GM23338 (cell line): ENCODE data around the gene SLC26A6. TPM values are rescaled to one million over a fixed set of nuclear protein-coding genes. Genes with fewer than 3 reads are reported as not detected.
A peak's percentile ranks its signal among the peaks of the same experiment; 100 is the strongest.

ENCODE experiments used
- ATAC-seq: fragments of 200-7000 bp; cut with Tn5 transposase; 3 replicates; pipeline ENCODE4 v1.9.1; 2020
- DNase-seq: peaks from one replicate; pipeline ENCODE4 v3.0.0-alpha.2; 2015; ENCODE audit warnings: low spot score
- H2AFZ ChIP-seq: fragments of 200-600 bp; sonication (generic); 2 replicates; pipeline ENCODE4 v1.8.0; 2016; ENCODE audit warnings: antibody characterized with exemption, mild to moderate bottlenecking, moderate library complexity
- H3F3A ChIP-seq: fragments of 200-600 bp; sonication (generic); replicated peaks from 2 replicates; pipeline ENCODE4 v1.8.0; 2017; ENCODE audit warnings: antibody characterized with exemption, mixed run types, low read depth
- H3K27ac ChIP-seq: fragments of 200-600 bp; sonication (generic); 2 replicates; pipeline ENCODE4 v1.6.1; 2016; ENCODE audit warnings: low read depth
- H3K27me3 ChIP-seq: fragments of 200-600 bp; sonication (generic); 2 replicates; pipeline ENCODE4 v1.8.0; 2016; ENCODE audit warnings: mild to moderate bottlenecking, mixed run types, moderate library complexity; ENCODE audit not compliant: insufficient read depth
- H3K36me3 ChIP-seq: fragments of 200-600 bp; sonication (generic); 2 replicates; pipeline ENCODE4 v1.8.0; 2016; ENCODE audit warnings: mild to moderate bottlenecking; ENCODE audit not compliant: insufficient read depth
- H3K4me1 ChIP-seq: fragments of 200-600 bp; sonication (generic); 2 replicates; pipeline ENCODE4 v1.8.0; 2016; ENCODE audit warnings: mild to moderate bottlenecking, moderate library complexity; ENCODE audit not compliant: insufficient read depth
- H3K4me2 ChIP-seq: fragments of 200-600 bp; sonication (generic); 2 replicates; pipeline ENCODE4 v1.7.1; 2017; ENCODE audit warnings: mixed run types
- H3K4me3 ChIP-seq: fragments of 200-600 bp; sonication (generic); 2 replicates; pipeline ENCODE4 v1.6.1; 2016; ENCODE audit warnings: mixed run types
- H3K79me2 ChIP-seq: fragments of 200-600 bp; sonication (generic); replicated peaks from 2 replicates; pipeline ENCODE4 v1.8.0; 2017; ENCODE audit warnings: mild to moderate bottlenecking; ENCODE audit not compliant: insufficient read depth
- H3K9me2 ChIP-seq: fragments of 200-600 bp; sonication (generic); 2 replicates; pipeline ENCODE4 v1.8.0; 2017; ENCODE audit not compliant: insufficient read depth
- H4K20me1 ChIP-seq: fragments of 200-600 bp; sonication (generic); replicated peaks from 2 replicates; pipeline ENCODE4 v1.8.0; 2017; ENCODE audit warnings: mild to moderate bottlenecking; ENCODE audit not compliant: insufficient read depth
- H3K27ac Mint-ChIP-seq: 2 replicates; pipeline ENCODE4 v1.8.0; 2020; ENCODE audit warnings: inconsistent platforms, mild to moderate bottlenecking, moderate library complexity, mixed read lengths
- H3K27me3 Mint-ChIP-seq: 3 replicates; pipeline ENCODE4 v1.8.0; 2022; ENCODE audit warnings: low read depth, mild to moderate bottlenecking, moderate library complexity, mixed read lengths, inconsistent platforms; ENCODE audit not compliant: insufficient read depth, poor library complexity
- H3K36me3 Mint-ChIP-seq: 3 replicates; pipeline ENCODE4 v1.8.0; 2021; ENCODE audit warnings: low read depth, mild to moderate bottlenecking, inconsistent platforms, moderate library complexity, mixed read lengths
- H3K4me1 Mint-ChIP-seq: 3 replicates; pipeline ENCODE4 v1.8.0; 2020; ENCODE audit warnings: mild to moderate bottlenecking, inconsistent platforms, mixed read lengths
- H3K4me3 Mint-ChIP-seq: 3 replicates; pipeline ENCODE4 v1.8.0; 2021; ENCODE audit warnings: moderate library complexity, mild to moderate bottlenecking, inconsistent platforms, mixed read lengths
- H3K9me3 Mint-ChIP-seq: 3 replicates; pipeline ENCODE4 v1.8.0; 2020; ENCODE audit warnings: moderate library complexity, mild to moderate bottlenecking, inconsistent platforms, mixed read lengths
- CREB1 ChIP-seq: fragments of 250-450 bp; sonication (Bioruptor Pico); IDR thresholded peaks from 2 replicates; pipeline ENCODE4 v1.5.0; 2020; ENCODE audit warnings: low read depth, mild to moderate bottlenecking, moderate library complexity
- CTCF ChIP-seq, 2 experiments: fragments of 200-600 bp in 1 of 2; sonication (generic) in 1 of 2; conservative IDR thresholded peaks; 2 replicates each; pipeline versions ENCODE4 v1.5.1 to v1.6.1; 2016 to 2017; ENCODE audit warnings: antibody characterized with exemption in 2 of 2, low read depth in 2 of 2, mild to moderate bottlenecking in 2 of 2, moderate library complexity in 1 of 2
- EZH2 ChIP-seq: fragments of 200-600 bp; sonication (generic); IDR thresholded peaks from one replicate; pipeline ENCODE4 v1.8.0; 2017; ENCODE audit warnings: antibody characterized with exemption, mild to moderate bottlenecking, low read depth; ENCODE audit not compliant: unreplicated experiment
- EZH2phosphoT487 ChIP-seq: fragments of 200-600 bp; sonication (generic); IDR thresholded peaks from one replicate; pipeline ENCODE4 v1.8.1; 2018; ENCODE audit warnings: antibody characterized with exemption; ENCODE audit not compliant: unreplicated experiment
- JUNB ChIP-seq: IDR thresholded peaks from one replicate; pipeline ENCODE4 v1.6.1; 2016; ENCODE audit warnings: antibody characterized with exemption; ENCODE audit not compliant: unreplicated experiment
- NANOG ChIP-seq: IDR thresholded peaks from 2 replicates; pipeline ENCODE4 v1.6.1; 2016; ENCODE audit warnings: antibody characterized with exemption, borderline replicate concordance
- POLR2AphosphoS5 ChIP-seq: IDR thresholded peaks from 2 replicates; pipeline ENCODE4 v1.6.1; 2016; ENCODE audit warnings: antibody characterized with exemption, low read depth
- polyA plus RNA-seq: library from polyadenylated mRNA; unstranded; fragments of >200 nt; fragmentation: Nextera tagmentation; extraction: Ambion mirVana; gene quantifications from 2 replicates; pipeline ENCODE4 v1.2.1, GENCODE V29; 2016
- total RNA-seq: library from RNA; depleted of rRNA; stranded (reverse); fragments of >200 nt; shearing (Covaris generic); gene quantifications from 2 replicates; pipeline ENCODE4 v1.2.3, GENCODE V29; 2014
- TF ChIP-seq, protein P1 (sequence below): IDR thresholded peaks from 2 replicates; pipeline ENCODE4 v1.6.1; 2016; ENCODE audit warnings: antibody characterized with exemption

The SLC26A6 gene
- total and polyA plus RNA-seq, 2 experiments from 2014 or later: 34.3 to 96.4 TPM

DNA sequence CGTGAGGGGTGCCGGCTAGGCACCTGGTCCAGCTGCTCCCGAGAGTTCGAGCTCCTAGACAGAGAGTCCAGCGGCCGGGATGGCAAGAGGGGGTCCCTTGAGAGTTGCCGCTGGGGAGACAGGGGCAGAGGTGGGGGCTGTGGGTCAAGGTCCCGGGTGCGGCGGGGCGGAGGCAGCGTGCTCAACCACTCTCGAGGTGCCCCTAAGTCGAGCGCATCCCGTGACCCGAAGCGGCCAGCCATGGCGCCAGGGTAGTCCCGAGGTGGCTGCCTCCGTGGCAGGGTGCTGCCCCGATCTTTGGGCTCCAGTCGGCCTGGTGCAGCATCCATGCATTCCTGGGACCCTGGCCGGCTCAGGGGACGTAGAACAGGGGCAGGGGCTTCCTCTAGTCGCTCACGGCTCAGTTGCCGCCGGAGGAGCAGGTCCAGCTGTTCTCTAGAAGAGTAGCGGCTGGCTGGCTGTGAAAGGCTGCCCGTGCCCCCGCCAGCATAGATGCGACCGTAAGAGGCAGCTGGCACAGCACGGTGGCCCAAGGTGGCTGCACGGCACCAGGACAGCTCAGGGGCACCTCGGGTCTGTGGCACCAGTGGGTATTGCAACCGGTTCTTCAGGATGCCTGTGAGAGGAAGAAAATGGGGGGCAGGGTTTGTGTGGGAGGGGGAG, 4.8 kb upstream of the SLC26A6 start (continued):
- no peak for TF ChIP-seq EZH2
- TF ChIP-seq, protein P1, sequence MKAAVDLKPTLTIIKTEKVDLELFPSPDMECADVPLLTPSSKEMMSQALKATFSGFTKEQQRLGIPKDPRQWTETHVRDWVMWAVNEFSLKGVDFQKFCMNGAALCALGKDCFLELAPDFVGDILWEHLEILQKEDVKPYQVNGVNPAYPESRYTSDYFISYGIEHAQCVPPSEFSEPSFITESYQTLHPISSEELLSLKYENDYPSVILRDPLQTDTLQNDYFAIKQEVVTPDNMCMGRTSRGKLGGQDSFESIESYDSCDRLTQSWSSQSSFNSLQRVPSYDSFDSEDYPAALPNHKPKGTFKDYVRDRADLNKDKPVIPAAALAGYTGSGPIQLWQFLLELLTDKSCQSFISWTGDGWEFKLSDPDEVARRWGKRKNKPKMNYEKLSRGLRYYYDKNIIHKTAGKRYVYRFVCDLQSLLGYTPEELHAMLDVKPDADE: no peak
- no peak for TF ChIP-seq JUNB
- TF ChIP-seq CREB1: no peak
- TF ChIP-seq CTCF (conservative IDR thresholded peaks at IDR 0.05; ENCODE audit: low read depth in 2 of 2): no peak
- TF ChIP-seq POLR2AphosphoS5: no peak
- no peak for TF ChIP-seq EZH2phosphoT487
- TF ChIP-seq NANOG: no peak

GRCh38 chr3:48637305-48637704, 2.0 kb upstream of the SLC26A6 start:
- H3K79me2 ChIP-seq: peaks cover 10% of the 10 kb centered on the region
- no peaks in the 10 kb centered on the region for H3K9me2 ChIP-seq
- H2AFZ ChIP-seq: no peak overlapping the region
- Mint-ChIP-seq H3K4me3 (peak overlapping the region; percentile 89), H3K4me1 (peaks cover 33% of the 10 kb centered on the region), H3K9me3 (no peaks in the 10 kb centered on the region), H3K27ac (peak overlapping the region; percentile 92), H3K27me3 (peaks cover 14% of the 10 kb centered on the region), H3K36me3 (peaks cover 31% of the 10 kb centered on the region)
- peak overlapping the region; percentile 91; the same call in 1 of the 2 replicates for H3K27ac ChIP-seq
- peaks cover 4% of the 10 kb centered on the region; the same call in 1 of the 2 replicates for H3K36me3 ChIP-seq
- DNase-seq (peak; percentile 43), ATAC-seq (no peak)
- H3K4me2 ChIP-seq: no peak overlapping the region
- no peak overlapping the region for H3K4me3 ChIP-seq
- no peak for TF ChIP-seq EZH2phosphoT487
- 0 out of 4 replicates have a peak, but pooled peaks have one; percentile 8 to 16 for TF ChIP-seq CTCF (conservative IDR thresholded peaks at IDR 0.05; ENCODE audit: low read depth in 2 of 2)
- H3F3A ChIP-seq: peaks cover 3% of the 10 kb centered on the region; the same call in 1 of the 2 replicates
- no peaks in the 10 kb centered on the region for H3K27me3 ChIP-seq
- peaks cover 12% of the 10 kb centered on the region for H3K4me1 ChIP-seq
- no peaks in the 10 kb centered on the region; the same call in 1 of the 2 replicates for H4K20me1 ChIP-seq
